H9 (cell line): ENCODE data around the gene FGF22. TPM values are rescaled to one million over a fixed set of nuclear protein-coding genes. Genes with fewer than 3 reads are reported as not detected.

Experiments used
- DNase-seq: peaks from one replicate; pipeline ENCODE4 v3.0.0-alpha.2; 2017
- H2AFZ ChIP-seq: one replicate; pipeline ENCODE4 v1.6.1; 2013; ENCODE audit warnings: mild to moderate bottlenecking, low read length, control low read depth, moderate library complexity
- H2AK5ac ChIP-seq: 2 replicates; pipeline ENCODE4 v1.6.1; 2013; ENCODE audit warnings: low read length, control low read depth, mixed read lengths; ENCODE audit not compliant: insufficient read length
- H2BK120ac ChIP-seq: one replicate; pipeline ENCODE4 v1.6.1; 2013; ENCODE audit warnings: low read depth, mild to moderate bottlenecking, low read length, control low read depth, inconsistent platforms; ENCODE audit not compliant: poor library complexity, severe bottlenecking
- H2BK12ac ChIP-seq: 2 replicates; pipeline ENCODE4 v1.6.1; 2013; ENCODE audit warnings: low read length, control low read depth, mixed read lengths, low read depth; ENCODE audit not compliant: insufficient read length
- H2BK15ac ChIP-seq: 2 replicates; pipeline ENCODE4 v1.6.1; 2013; ENCODE audit warnings: low read depth, low read length, control low read depth
- H2BK20ac ChIP-seq: one replicate; pipeline ENCODE4 v1.6.1; 2013; ENCODE audit warnings: low read depth, mild to moderate bottlenecking, low read length, control low read depth, inconsistent platforms; ENCODE audit not compliant: poor library complexity, severe bottlenecking
- H2BK5ac ChIP-seq: 2 replicates; pipeline ENCODE4 v1.6.1; 2013; ENCODE audit warnings: low read length, control low read depth, mixed read lengths; ENCODE audit not compliant: insufficient read length
- H3K14ac ChIP-seq: 2 replicates; pipeline ENCODE4 v1.6.1; 2013; ENCODE audit warnings: low read length, control low read depth; ENCODE audit not compliant: insufficient read depth
- H3K18ac ChIP-seq: 2 replicates; pipeline ENCODE4 v1.6.1; 2013; ENCODE audit warnings: low read depth, mild to moderate bottlenecking, mixed read lengths, low read length, control low read depth; ENCODE audit not compliant: insufficient read length
- H3K23ac ChIP-seq: 2 replicates; pipeline ENCODE4 v1.6.1; 2013; ENCODE audit warnings: low read length, control low read depth, mixed read lengths, low read depth; ENCODE audit not compliant: insufficient read length
- H3K23me2 ChIP-seq: 2 replicates; pipeline ENCODE4 v1.6.1; 2013; ENCODE audit warnings: low read depth, mild to moderate bottlenecking, mixed read lengths, low read length, control low read depth; ENCODE audit not compliant: insufficient read length, poor library complexity, severe bottlenecking
- H3K27ac ChIP-seq: 2 replicates; pipeline ENCODE4 v1.5.1; 2013; ENCODE audit warnings: low read length, control low read depth, mixed read lengths, low read depth; ENCODE audit not compliant: insufficient read length
- H3K27me3 ChIP-seq: 2 replicates; pipeline ENCODE4 v1.6.1; 2013; ENCODE audit warnings: low read length, control low read depth, inconsistent platforms; ENCODE audit not compliant: insufficient read depth
- H3K4ac ChIP-seq: 2 replicates; pipeline ENCODE4 v1.6.1; 2013; ENCODE audit warnings: low read depth, mild to moderate bottlenecking, control low read depth, inconsistent platforms, low read length, moderate library complexity
- H3K4me1 ChIP-seq: 2 replicates; pipeline ENCODE4 v1.6.1; 2013; ENCODE audit warnings: low read length, control low read depth, inconsistent platforms; ENCODE audit not compliant: insufficient read depth
- H3K4me2 ChIP-seq: 2 replicates; pipeline ENCODE4 v1.6.1; 2013; ENCODE audit warnings: low read length, control low read depth, mixed read lengths; ENCODE audit not compliant: insufficient read length, insufficient read depth
- H3K56ac ChIP-seq: 2 replicates; pipeline ENCODE4 v1.6.1; 2013; ENCODE audit warnings: low read depth, mild to moderate bottlenecking, mixed read lengths, low read length, control low read depth; ENCODE audit not compliant: insufficient read length
- H3K79me1 ChIP-seq: 2 replicates; pipeline ENCODE4 v1.6.1; 2013; ENCODE audit warnings: low read depth, mild to moderate bottlenecking, moderate library complexity, low read length, control low read depth, inconsistent platforms; ENCODE audit not compliant: insufficient read depth, poor library complexity, severe bottlenecking
- H3K79me2 ChIP-seq: 2 replicates; pipeline ENCODE4 v1.6.1; 2013; ENCODE audit warnings: low read length, control low read depth, inconsistent platforms; ENCODE audit not compliant: insufficient read depth
- H3K9ac ChIP-seq: 2 replicates; pipeline ENCODE4 v1.6.1; 2013; ENCODE audit warnings: low read length, control low read depth, mixed read lengths; ENCODE audit not compliant: insufficient read length; ENCODE audit errors: extremely low read depth
- H3K9me3 ChIP-seq: one replicate; pipeline ENCODE4 v1.6.1; 2013; ENCODE audit warnings: low read depth, low read length, inconsistent platforms; ENCODE audit not compliant: control insufficient read depth
- H3T11ph ChIP-seq: one replicate; pipeline ENCODE4 v1.6.1; 2013; ENCODE audit warnings: mild to moderate bottlenecking, low read length, control low read depth, inconsistent platforms
- H4K20me1 ChIP-seq: one replicate; pipeline ENCODE4 v1.6.1; 2013; ENCODE audit not compliant: control insufficient read depth, insufficient read length, insufficient read depth
- H4K5ac ChIP-seq: 2 replicates; pipeline ENCODE4 v1.6.1; 2013; ENCODE audit warnings: low read depth, mild to moderate bottlenecking, mixed read lengths, low read length, control low read depth; ENCODE audit not compliant: insufficient read length
- H4K8ac ChIP-seq: replicated peaks from 2 replicates; pipeline ENCODE4 v1.6.1; 2013; ENCODE audit warnings: low read length, control low read depth, mixed read lengths, low read depth; ENCODE audit not compliant: insufficient read length
- H4K91ac ChIP-seq: 2 replicates; pipeline ENCODE4 v1.6.1; 2013; ENCODE audit warnings: low read depth, mild to moderate bottlenecking, moderate library complexity, mixed read lengths, low read length, control low read depth; ENCODE audit not compliant: insufficient read length
- H3K27ac Mint-ChIP-seq, 3 experiments: 2 replicates in 2 of 3; 3 replicates in 1 of 3; pipeline ENCODE4 v1.8.0; 2020 to 2021; ENCODE audit warnings: mixed read lengths in 3 of 3, mild to moderate bottlenecking in 1 of 3, moderate library complexity in 1 of 3
- H3K27me3 Mint-ChIP-seq: 2 replicates; pipeline ENCODE4 v1.8.0; 2021; ENCODE audit warnings: low read depth, mild to moderate bottlenecking, moderate library complexity, mixed read lengths
- H3K36me3 Mint-ChIP-seq, 3 experiments: 2 replicates in 2 of 3; 3 replicates in 1 of 3; pipeline ENCODE4 v1.8.0; 2020 to 2021; ENCODE audit warnings: low read depth in 3 of 3, mixed read lengths in 3 of 3; ENCODE audit not compliant: insufficient read depth in 1 of 3
- H3K4me1 Mint-ChIP-seq, 2 experiments: 2 replicates each; pipeline ENCODE4 v1.8.0; 2020; ENCODE audit warnings: mixed read lengths in 2 of 2
- H3K4me3 Mint-ChIP-seq, 2 experiments: 2 replicates in 1 of 2; 3 replicates in 1 of 2; pipeline ENCODE4 v1.8.0; 2020 to 2021; ENCODE audit warnings: mild to moderate bottlenecking in 2 of 2, mixed read lengths in 2 of 2, moderate library complexity in 1 of 2
- H3K9me3 Mint-ChIP-seq, 2 experiments: 2 replicates in 1 of 2; 3 replicates in 1 of 2; pipeline ENCODE4 v1.8.0; 2020; ENCODE audit warnings: mild to moderate bottlenecking in 2 of 2, mixed read lengths in 2 of 2, moderate library complexity in 1 of 2
- CTCF ChIP-seq: fragments of 200-600 bp; sonication (generic); conservative IDR thresholded peaks from 3 replicates; pipeline ENCODE4 v1.8.0; 2021; ENCODE audit warnings: antibody characterized with exemption, mild to moderate bottlenecking
- WGBS: extraction: QIAGEN DNeasy Blood & Tissue Kit; methylation state at CpG from one replicate; pipeline ENCODE4 v1.1.7; 2013; ENCODE audit warnings: missing lambda C conversion rate, low lambda C conversion rate, mixed read lengths; ENCODE audit not compliant: insufficient read length; ENCODE audit errors: extremely low coverage; 5-methylcytosine and 5-hydroxymethylcytosine counted together
- total RNA-seq: library from RNA; stranded (reverse); gene quantifications from 2 replicates; pipeline ENCODE4 v1.2.1, GENCODE V29; 2021

Gene FGF22
- total RNA-seq, 1 experiment from 2014 or later, result 0.72 TPM

- H3K27ac ChIP-seq, result no peak overlapping the region
- peaks cover 64% of the 10 kb centered on the region for H3K79me2 ChIP-seq
- H2AK5ac ChIP-seq, result no peak overlapping the region
Measured at GRCh38 chr19:655691-656090, 16.0 kb downstream of the FGF22 start.

More at GRCh38 chr19:655691-656090, 16.0 kb downstream of the FGF22 start:
- H4K20me1 ChIP-seq, result peaks cover 12% of the 10 kb centered on the region
- H3K79me1 ChIP-seq, result peaks cover 15% of the 10 kb centered on the region
- H3K4me1 ChIP-seq, result no peaks in the 10 kb centered on the region; the same call in 1 of the 2 replicates
- no peak overlapping the region for H3T11ph ChIP-seq
- H4K5ac ChIP-seq, result no peak overlapping the region
- no peak overlapping the region for H3K4me2 ChIP-seq
- H3K23me2 ChIP-seq, result no peaks in the 10 kb centered on the region
- no peaks in the 10 kb centered on the region for H3K9me3 ChIP-seq
- H3K4me3 Mint-ChIP-seq, result peak overlapping the region in 1 of 2 experiments; percentile 55; a peak in 2 of 5 replicates
- no peak overlapping the region for H2BK15ac ChIP-seq
- no peak overlapping the region for H4K91ac ChIP-seq
- H3K4me1 Mint-ChIP-seq, result peaks cover 6% of the 10 kb centered on the region in 2 experiments
- no peak for DNase-seq
- no peaks in the 10 kb centered on the region for H3K27me3 ChIP-seq
- no peak overlapping the region for H3K18ac ChIP-seq
- peaks cover 5 to 16% (median 15%) of the 10 kb centered on the region in 3 experiments; a peak in 6 of 7 replicates for H3K36me3 Mint-ChIP-seq
- no peak overlapping the region for H2BK12ac ChIP-seq
- no peak overlapping the region; the same call in 1 of the 2 replicates for H3K14ac ChIP-seq
- H3K9ac ChIP-seq, result no peak overlapping the region
- H2AFZ ChIP-seq, result no peak overlapping the region
- no peaks in the 10 kb centered on the region; a peak in 2 of 5 replicates for H3K9me3 Mint-ChIP-seq
- peak overlapping the region in 2 of 3 experiments; percentile 73 to 96; a peak in 5 of 7 replicates for H3K27ac Mint-ChIP-seq
- H4K8ac ChIP-seq, result no peak overlapping the region
- no peak overlapping the region for H3K56ac ChIP-seq
- no peaks in the 10 kb centered on the region; the same call in 1 of the 2 replicates for H3K27me3 Mint-ChIP-seq
- no peak overlapping the region for H2BK5ac ChIP-seq
- no CpG with 5 or more reads among the region's 17 CpGs for WGBS
- H2BK120ac ChIP-seq, result no peak overlapping the region
- no peak overlapping the region for H2BK20ac ChIP-seq
- no peak overlapping the region for H3K23ac ChIP-seq
- no peak overlapping the region for H3K4ac ChIP-seq
- no peak for TF ChIP-seq CTCF
